GM18517 (cell line): ENCODE results near the gene FOXL1.

ENCODE experiments used
- ATAC-seq: cut with Tn5 transposase; IDR thresholded peaks from one replicate; pipeline ENCODE4 v1.9.1; 2021; ENCODE audit warnings: mild to moderate bottlenecking, moderate library complexity; ENCODE audit not compliant: unreplicated experiment

The FOXL1 gene

DNA sequence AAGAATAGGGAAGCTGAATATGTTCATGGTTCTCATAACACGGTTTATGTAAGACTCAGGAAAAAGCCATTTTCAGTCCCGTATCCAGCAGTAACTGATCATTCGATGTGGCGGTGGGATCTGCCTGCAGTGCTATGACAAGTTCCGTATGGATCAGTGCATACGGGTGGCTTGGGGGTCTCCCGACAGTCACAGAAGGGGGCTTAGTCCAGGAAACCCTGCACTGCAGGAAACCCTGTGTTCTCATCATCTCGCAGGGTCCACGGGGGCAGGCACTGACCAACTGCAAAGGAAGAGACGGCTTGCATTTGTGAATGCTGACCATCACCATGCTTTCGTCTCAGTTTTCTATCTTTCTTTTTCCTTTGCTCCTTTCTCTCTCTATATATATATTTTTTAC lies 31.1 kb upstream of the FOXL1 start:
- no peak for ATAC-seq

DNA sequence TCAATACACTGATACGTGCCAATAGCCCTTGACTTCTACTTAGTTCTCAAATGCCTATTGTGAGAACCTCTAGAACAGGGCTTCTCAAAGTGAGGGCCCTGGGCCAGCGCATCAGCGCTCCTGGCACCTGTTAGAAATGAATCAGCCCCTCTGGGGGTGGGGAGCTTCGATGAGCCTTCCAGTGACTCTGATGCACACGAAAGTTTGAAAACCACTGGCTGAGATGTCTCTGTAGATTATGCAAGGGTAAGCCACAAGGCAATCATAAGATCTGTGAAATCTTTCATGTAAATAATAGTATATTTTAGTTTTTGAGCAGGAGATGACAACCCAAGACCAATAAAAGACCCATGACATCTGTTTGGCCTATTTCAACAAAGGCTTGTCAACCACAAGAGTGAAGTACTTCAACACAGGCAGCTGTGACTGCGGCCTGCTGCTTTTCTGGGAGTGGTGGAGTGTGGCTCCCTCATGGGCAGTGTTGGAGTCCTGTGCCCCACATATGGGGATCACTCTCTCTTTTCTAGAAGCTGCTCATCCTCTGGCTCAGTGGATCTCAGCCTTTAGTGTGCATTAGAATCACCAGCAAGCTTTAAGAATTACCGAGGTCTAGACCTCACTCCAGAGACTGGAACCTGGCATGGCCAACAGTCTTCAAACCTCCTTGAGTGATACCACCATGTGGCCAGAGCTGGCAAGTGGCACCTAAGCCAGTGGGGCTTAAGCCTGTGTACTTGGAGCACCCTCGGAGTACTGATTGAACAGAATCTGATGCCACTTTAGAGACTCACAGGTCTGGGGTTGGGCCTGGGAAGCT lies 29.1 kb upstream of the FOXL1 start:
- ATAC-seq = no peak

DNA sequence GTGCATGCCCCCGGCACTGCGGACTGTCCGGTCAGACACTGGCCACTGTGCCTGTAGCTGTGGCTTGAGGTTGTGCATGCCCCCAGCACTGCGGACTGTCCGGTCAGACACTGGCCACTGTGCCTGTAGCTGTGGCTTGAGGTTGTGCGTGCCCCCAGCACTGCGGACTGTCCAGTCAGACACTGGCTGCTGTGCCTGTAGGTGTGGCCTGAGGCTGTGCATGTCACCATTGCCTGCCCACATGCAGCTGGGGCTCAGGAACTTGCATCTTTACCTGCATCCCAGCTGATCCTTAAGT lies 28.5 kb upstream of the FOXL1 start:
- ATAC-seq = no peak

GRCh38 chr16:86550281-86550680 lies 28.1 kb upstream of the FOXL1 start:
- ATAC-seq = no peak

DNA sequence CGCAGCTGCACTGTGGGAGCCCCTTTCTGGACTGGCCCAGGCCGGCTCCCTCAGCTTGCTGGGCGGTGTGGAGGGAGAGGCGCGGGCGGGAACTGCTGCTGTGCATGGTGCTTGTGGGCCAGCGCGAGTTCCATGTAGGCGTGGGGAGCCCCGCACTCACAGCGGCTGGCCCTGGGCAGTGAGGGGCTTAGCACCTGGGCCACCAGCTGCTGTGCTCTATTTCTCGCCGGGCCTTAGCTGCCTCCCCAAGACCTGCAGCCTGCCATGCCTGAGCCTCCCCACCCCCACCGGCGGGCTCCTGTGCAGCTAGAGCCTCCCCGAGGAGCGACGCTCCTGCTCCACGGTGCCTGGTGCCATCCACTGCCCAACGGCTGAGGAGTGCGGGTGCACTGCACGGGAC lies 25.0 kb upstream of the FOXL1 start:
- no peak for ATAC-seq

GRCh38 chr16:86554599-86554916 lies 23.8 kb upstream of the FOXL1 start:
- no peak for ATAC-seq

DNA sequence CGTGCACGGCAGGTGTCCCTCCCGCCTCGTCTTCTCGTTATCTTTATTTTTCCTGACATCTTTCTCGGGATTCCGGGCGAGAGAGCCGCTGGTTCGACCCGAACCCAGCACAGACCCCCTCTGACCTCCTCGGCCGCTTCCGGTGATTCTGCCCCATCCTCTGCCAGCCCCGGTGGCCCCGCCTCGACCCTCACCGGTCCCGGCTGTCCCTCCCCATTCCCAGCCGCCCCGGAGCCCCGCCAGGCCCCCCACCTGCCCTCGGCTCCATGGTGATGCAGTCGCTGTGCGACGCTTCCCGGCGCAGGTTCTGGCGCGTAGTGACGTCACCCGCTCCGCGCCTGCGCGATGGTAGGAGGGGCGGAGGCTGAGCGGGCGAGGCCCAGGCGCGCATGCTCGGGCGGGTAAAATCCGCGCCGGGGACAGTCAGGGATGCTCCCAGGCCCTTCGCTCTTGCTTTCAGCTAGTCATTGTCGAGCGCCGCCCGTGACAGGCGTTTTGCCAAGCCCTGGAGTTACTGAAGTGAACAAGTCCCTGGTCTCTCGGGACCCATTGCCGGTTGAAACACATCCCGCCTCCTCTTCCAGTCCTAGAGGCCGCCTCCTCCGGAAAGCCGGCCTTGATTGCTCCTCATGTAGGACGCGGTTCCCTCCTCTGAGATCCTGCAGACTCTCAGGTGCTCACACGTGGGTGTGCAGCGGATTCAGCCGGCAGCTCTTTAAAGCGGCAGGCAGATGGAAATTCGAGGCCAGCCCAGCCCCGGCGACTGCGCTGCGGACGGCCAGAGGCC lies 23.2 kb upstream of the FOXL1 start, which contains the start of gene MTHFSD:
MTHFSD (minus strand) TSS at position 319 of the 787 bp plus-strand sequence; CDS start at position 268, 51 bp downstream.
- peak; percentile 69 for ATAC-seq

DNA sequence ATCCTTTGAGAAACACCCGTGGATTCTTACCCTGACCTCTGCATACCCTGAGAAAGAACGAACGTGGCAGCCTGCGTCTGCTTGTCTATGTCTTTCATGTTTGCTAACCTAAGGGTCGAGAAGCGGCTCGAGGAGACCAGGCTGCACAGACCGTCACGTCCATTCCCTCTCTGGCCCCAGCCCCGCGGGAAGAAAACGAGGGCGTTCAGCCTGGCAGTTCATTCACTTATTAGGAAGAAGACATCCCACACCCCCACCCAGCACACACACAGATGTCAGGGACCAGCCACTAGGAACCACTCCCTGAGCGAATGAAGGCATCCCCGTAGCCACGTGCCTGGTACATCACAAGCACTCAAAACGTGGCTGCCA lies 22.7 kb upstream of the FOXL1 start:
- no peak for ATAC-seq

DNA sequence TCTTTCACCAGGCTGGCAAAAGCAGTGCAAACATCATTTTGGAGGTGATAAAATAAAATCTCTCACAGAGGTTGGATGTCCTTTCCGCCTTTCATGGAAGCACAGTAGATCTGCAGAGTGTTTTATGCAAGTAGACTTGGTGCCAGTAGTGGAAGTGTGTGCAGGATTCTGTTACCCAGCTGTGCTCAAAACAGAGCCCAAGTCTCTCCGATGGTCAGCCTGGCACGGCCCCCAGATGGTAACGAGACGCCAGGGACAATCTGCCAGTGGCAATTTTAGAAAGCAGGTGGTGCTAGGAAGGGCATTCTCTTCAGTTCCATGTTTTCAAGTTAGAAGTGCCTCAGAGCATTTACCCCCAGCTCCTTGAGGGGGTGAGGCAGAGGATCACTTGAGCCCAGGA lies 21.8 kb upstream of the FOXL1 start:
- no peak for ATAC-seq

GRCh38 chr16:86557587-86557986 lies 20.8 kb upstream of the FOXL1 start:
- no peak for ATAC-seq

GRCh38 chr16:86558355-86559193 lies 19.8 kb upstream of the FOXL1 start:
- no peak for ATAC-seq

DNA sequence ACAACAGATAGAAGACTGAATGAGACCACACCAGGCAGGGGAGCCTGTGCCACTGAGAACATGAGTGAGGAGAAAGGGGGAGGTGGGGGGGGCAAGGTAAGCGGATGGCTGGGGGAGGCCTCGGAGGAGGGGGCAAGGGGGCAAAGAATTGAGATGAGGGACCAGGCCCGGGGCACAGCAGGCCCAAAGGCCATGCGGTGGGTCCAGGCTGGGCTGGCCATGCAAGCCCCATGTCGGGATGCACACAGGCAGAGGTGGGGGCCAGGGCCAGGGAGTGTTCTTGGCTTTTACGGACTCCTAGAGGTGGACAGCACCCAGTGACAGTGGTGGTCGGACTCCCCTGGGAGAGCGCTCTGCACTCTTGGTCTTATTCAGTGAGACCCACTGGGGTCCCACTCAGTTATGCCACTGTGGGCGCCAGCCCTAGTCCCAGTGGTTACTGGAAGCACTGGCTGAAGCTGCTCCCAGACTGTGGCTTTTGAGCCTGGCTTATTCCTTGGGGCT lies 18.5 kb upstream of the FOXL1 start:
- ATAC-seq = no peak

- no peak for ATAC-seq
Observed at GRCh38 chr16:86562356-86562755, 16.0 kb upstream of the FOXL1 start.

DNA sequence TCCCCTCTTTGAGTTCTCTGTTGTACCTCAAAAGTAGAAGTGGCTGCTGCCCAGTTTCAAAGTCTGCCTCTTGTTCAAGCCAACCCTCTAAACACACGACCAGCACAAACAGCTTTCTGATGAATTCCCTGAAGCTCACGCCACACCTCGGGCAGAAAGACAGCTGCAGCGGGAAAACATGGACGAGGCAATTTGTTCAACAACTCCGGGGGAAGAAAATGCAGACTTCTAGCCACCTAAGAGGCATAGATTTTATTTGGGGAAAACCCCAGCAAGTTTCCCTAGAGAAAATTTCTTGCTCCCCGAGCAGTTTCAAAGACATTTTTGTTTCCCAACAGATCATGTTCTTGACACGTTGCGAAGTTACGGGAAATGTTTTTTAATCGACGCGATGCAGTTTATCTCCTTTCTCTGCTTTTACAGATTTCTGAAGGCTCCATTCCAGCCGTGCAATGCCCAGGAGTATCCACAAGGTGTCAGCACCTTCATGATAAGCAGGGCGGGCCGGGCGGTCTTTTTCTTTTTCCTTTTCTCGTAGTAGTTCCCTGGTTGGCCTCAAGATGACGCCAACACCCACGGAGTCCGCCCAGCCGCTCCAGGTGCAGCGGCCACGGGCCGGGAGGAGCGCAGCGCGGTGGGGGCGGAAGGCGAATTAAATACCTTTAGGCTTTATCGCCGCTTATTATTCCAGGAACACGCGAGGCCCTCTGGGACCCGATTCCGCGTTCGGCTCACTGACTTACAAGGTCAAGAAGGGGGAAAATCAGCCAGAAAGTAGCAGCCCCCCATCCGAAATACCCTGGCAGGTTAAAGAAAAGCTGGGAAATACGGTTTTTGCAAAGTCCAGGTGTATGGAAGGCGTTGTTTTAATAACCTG lies 14.6 kb upstream of the FOXL1 start:
- ATAC-seq = no peak

GRCh38 chr16:86565181-86565631 lies 13.1 kb upstream of the FOXL1 start:
- no peak for ATAC-seq

DNA sequence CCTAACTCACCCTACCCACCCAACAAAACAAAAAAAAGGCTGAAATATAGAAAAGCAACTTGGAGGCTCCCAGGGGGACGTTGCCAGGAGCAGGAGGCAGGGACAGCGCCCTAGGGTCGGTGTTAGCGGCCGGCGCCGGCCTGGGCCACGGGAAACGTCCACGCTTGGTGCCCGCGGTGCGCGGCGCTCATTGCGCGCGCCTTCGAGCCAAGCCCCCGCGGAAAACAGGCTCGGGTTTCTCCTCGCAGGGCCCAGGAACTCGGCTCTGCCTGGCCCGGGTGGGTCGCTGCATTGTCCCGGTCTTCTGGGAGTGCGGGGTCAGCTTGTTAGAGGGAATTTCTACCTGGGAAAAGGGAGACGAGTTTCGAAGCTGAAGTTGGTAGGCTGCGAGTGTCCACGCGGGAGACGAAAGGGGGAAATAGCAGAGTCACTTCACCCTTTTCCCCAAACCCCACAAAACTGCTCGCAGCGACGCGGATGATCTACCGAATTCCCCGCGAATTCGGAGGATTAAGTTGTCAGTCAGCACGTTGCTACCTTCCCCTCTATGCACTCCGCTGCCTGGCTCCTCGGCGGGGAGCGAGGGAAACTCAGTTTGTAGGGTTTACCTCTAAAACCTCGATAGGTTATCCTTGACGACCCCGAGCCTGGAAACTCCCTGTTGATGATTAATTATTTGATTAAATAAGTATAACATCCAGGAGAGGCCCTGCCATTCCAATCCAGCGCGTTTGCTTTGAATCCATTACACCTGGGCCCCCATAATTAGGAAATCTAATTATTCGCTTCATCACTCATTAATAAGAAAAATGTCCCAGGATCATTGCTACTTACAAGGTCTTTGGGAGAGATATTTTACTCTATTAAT lies 12.5 kb upstream of the FOXL1 start:
- no peak for ATAC-seq

GRCh38 chr16:86566601-86566965 lies 11.8 kb upstream of the FOXL1 start, which contains the start of gene FOXC2:
Gene FOXC2 (plus strand): TSS chr16:86566829. CDS start chr16:86567336, 507 bp downstream.
- ATAC-seq = no peak

DNA sequence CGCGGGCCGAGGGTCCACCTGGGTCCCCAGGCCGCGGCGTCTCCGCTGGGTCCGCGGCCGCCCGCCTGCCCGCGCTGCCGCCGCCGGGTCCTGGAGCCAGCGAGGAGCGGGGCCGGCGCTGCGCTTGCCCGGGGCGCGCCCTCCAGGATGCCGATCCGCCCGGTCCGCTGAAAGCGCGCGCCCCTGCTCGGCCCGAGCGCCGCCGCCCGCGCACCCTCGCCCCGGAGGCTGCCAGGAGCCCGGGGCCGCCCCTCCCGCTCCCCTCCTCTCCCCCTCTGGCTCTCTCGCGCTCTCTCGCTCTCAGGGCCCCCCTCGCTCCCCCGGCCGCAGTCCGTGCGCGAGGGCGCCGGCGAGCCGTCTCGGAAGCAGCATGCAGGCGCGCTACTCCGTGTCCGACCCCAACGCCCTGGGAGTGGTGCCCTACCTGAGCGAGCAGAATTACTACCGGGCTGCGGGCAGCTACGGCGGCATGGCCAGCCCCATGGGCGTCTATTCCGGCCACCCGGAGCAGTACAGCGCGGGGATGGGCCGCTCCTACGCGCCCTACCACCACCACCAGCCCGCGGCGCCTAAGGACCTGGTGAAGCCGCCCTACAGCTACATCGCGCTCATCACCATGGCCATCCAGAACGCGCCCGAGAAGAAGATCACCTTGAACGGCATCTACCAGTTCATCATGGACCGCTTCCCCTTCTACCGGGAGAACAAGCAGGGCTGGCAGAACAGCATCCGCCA lies 11.2 kb upstream of the FOXL1 start:
- no peak for ATAC-seq
